Measurements from ENCODE around the gene ABHD8.

GRCh38 chr19:17319473-17320238 lies 16.4 kb upstream of the ABHD8 start:
- TF ChIP-seq USF2 (IDR thresholded peaks at IDR 0.05; ENCODE audit: low read depth, low read length) (no peak), CTCF (conservative IDR thresholded peaks at IDR 0.05; ENCODE audit: low read depth, low read length) (no peak)
- TF ChIP-seq, protein P1, sequence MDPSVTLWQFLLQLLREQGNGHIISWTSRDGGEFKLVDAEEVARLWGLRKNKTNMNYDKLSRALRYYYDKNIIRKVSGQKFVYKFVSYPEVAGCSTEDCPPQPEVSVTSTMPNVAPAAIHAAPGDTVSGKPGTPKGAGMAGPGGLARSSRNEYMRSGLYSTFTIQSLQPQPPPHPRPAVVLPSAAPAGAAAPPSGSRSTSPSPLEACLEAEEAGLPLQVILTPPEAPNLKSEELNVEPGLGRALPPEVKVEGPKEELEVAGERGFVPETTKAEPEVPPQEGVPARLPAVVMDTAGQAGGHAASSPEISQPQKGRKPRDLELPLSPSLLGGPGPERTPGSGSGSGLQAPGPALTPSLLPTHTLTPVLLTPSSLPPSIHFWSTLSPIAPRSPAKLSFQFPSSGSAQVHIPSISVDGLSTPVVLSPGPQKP (IDR thresholded peaks at IDR 0.05; ENCODE audit: borderline replicate concordance, low read depth, low read length) = no peak

Data from IMR-90 (cell line).